Thoracic aorta (tissue), 2 donors: ENCODE results near the gene CCDC34. TPM values are rescaled to one million over a fixed set of nuclear protein-coding genes. Genes with fewer than 3 reads are reported as not detected.

Source experiments
- ATAC-seq: fragments of 150-250 bp; one replicate; pipeline ENCODE4 v1.8.0; 2017; ENCODE audit warnings: low read depth; ENCODE audit not compliant: insufficient number of reproducible peaks, low FRiP score
- DNase-seq: peaks from one replicate; pipeline ENCODE4 v3.0.0-alpha.2; 2020; ENCODE audit warnings: low spot score
- H3K27ac ChIP-seq, 2 donors: fragments of 200-600 bp; sonication (generic); 1 replicate in 1 of 2; 2 replicates in 1 of 2; pipeline ENCODE4 v1.5.1; 2016; ENCODE audit warnings: mild to moderate bottlenecking in 2 of 2, moderate library complexity in 2 of 2
- H3K27me3 ChIP-seq: fragments of 200-600 bp; sonication (generic); replicated peaks from 2 replicates; pipeline ENCODE4 v1.6.0; 2016; ENCODE audit warnings: mild to moderate bottlenecking; ENCODE audit not compliant: insufficient read depth
- H3K36me3 ChIP-seq: fragments of 200-600 bp; sonication (generic); one replicate; pipeline ENCODE4 v1.5.1; 2016
- H3K4me1 ChIP-seq, 2 donors: fragments of 200-600 bp; sonication (generic); 1 replicate in 1 of 2; 2 replicates in 1 of 2; pipeline versions ENCODE4 v1.5.1 to v1.6.0; 2016; ENCODE audit warnings: low read depth in 2 of 2, mild to moderate bottlenecking in 1 of 2; ENCODE audit not compliant: control insufficient read depth in 1 of 2
- H3K4me3 ChIP-seq: fragments of 200-600 bp; sonication (generic); 2 replicates; pipeline ENCODE4 v1.5.1; 2016; ENCODE audit warnings: mild to moderate bottlenecking
- H3K9me3 ChIP-seq: fragments of 200-600 bp; sonication (generic); 2 replicates; pipeline ENCODE4 v1.5.1; 2016
- total RNA-seq, 2 donors: library from RNA; depleted of rRNA; stranded (reverse); fragments of >200 nt; gene quantifications; one replicate each; pipeline versions ENCODE4 v1.1.0 to v1.2.3, GENCODE V29; 2016
- TF ChIP-seq, protein P1 (sequence below): fragments of 200-600 bp; sonication (generic); IDR thresholded peaks from one replicate; pipeline ENCODE4 v1.5.1; 2019; ENCODE audit warnings: antibody characterized with exemption

The CCDC34 gene
- total RNA-seq, 2 donors from 2014 or later, result 1.5 to 2.3 TPM

DNA sequence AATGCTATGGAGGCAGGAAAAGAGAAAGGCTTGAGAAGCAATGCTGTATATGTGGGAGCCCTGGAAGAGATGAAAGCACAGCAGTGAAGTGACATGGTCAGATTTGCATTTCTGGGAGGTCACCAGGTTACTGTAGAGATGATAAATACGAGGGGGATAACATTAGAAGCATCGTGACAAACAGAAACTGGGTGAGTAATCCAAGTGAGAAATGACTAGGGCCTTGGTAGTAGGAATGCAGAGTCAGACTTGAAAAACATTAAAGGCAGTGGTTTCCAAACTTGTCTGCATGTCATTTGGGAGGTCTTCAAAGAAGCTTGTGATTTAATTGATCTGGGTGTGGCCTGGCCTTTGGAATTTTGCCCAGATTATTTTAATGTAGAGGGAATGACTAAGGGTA is 43.9 kb downstream of the CCDC34 start:
- no peak for DNase-seq
- no peaks in the 10 kb centered on the region for H3K9me3 ChIP-seq
- TF ChIP-seq, protein P1, sequence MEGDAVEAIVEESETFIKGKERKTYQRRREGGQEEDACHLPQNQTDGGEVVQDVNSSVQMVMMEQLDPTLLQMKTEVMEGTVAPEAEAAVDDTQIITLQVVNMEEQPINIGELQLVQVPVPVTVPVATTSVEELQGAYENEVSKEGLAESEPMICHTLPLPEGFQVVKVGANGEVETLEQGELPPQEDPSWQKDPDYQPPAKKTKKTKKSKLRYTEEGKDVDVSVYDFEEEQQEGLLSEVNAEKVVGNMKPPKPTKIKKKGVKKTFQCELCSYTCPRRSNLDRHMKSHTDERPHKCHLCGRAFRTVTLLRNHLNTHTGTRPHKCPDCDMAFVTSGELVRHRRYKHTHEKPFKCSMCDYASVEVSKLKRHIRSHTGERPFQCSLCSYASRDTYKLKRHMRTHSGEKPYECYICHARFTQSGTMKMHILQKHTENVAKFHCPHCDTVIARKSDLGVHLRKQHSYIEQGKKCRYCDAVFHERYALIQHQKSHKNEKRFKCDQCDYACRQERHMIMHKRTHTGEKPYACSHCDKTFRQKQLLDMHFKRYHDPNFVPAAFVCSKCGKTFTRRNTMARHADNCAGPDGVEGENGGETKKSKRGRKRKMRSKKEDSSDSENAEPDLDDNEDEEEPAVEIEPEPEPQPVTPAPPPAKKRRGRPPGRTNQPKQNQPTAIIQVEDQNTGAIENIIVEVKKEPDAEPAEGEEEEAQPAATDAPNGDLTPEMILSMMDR, result no peak
- no peaks in the 10 kb centered on the region for H3K36me3 ChIP-seq
- no peaks in the 10 kb centered on the region for H3K27me3 ChIP-seq
- H3K4me3 ChIP-seq, result no peak overlapping the region
- ATAC-seq, result no peak
- H3K27ac ChIP-seq, result no peak overlapping the region
- peaks cover 6 to 7% of the 10 kb centered on the region in 2 donors for H3K4me1 ChIP-seq

GRCh38 chr11:27317751-27318150 is 45.3 kb downstream of the CCDC34 start:
- Histone ChIP-seq H3K27ac (no peak overlapping the region), H3K4me3 (no peak overlapping the region), H3K4me1 (peaks cover 6 to 7% of the 10 kb centered on the region in 2 donors), H3K9me3 (no peaks in the 10 kb centered on the region), H3K36me3 (no peaks in the 10 kb centered on the region), H3K27me3 (no peaks in the 10 kb centered on the region)
- TF ChIP-seq, protein P1, result no peak
- ATAC-seq (no peak), DNase-seq (no peak)

- peaks cover 6 to 15% of the 10 kb centered on the region in 2 donors for H3K4me1 ChIP-seq
- no peaks in the 10 kb centered on the region for H3K36me3 ChIP-seq
- no peaks in the 10 kb centered on the region for H3K27me3 ChIP-seq
- H3K9me3 ChIP-seq, result no peaks in the 10 kb centered on the region
- H3K4me3 ChIP-seq, result no peak overlapping the region
- TF ChIP-seq, protein P1, result no peak
- ATAC-seq (no peak), DNase-seq (no peak)
- no peak overlapping the region for H3K27ac ChIP-seq
Measured at GRCh38 chr11:27315836-27316235, 47.2 kb downstream of the CCDC34 start.

DNA sequence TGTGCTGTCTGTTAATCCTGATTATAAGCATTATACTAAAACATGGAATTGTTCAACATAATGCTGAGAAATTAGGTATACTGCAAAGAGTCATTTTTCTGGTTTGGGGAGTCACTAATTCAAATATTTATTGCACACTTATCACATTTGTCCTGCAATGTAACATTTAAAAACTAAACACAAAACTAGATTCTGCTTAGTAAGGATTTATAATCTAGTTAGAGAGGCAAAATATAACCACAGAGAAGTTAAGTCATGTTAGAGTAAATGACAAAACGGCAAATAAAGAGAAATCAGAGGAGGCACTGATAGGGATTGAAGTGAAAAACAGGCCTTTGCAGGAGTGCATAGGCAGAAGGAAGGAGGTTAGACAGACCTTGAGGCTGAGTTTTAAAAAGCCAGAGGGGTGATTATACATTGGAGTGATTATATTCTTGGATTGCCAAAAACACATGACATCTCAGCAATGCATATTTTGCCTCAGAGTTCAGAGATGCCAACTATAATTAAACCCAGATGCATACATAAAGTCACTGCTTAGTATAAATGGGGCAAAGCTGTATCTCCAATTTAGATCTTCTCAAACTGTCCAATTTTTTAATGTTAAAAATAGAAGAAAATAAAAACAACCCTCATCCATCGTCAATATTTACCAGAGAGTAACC is 49.7 kb downstream of the CCDC34 start:
- no peak overlapping the region for H3K4me3 ChIP-seq
- H3K36me3 ChIP-seq, result no peaks in the 10 kb centered on the region
- TF ChIP-seq, protein P1, result no peak
- H3K9me3 ChIP-seq, result no peaks in the 10 kb centered on the region
- peaks cover 6 to 22% of the 10 kb centered on the region in 2 donors for H3K4me1 ChIP-seq
- DNase-seq (no peak), ATAC-seq (no peak)
- no peak overlapping the region for H3K27ac ChIP-seq
- H3K27me3 ChIP-seq, result no peaks in the 10 kb centered on the region

GRCh38 chr11:27312110-27312509 is 50.9 kb downstream of the CCDC34 start:
- Histone ChIP-seq H3K27ac (no peak overlapping the region), H3K27me3 (no peaks in the 10 kb centered on the region), H3K4me1 (peaks cover 6 to 22% of the 10 kb centered on the region in 2 donors), H3K36me3 (no peaks in the 10 kb centered on the region), H3K4me3 (no peak overlapping the region), H3K9me3 (no peaks in the 10 kb centered on the region)
- DNase-seq (no peak), ATAC-seq (no peak)
- TF ChIP-seq, protein P1, result no peak
